Measurements from ENCODE around the gene CYP2C9.

Gene CYP2C9

DNA sequence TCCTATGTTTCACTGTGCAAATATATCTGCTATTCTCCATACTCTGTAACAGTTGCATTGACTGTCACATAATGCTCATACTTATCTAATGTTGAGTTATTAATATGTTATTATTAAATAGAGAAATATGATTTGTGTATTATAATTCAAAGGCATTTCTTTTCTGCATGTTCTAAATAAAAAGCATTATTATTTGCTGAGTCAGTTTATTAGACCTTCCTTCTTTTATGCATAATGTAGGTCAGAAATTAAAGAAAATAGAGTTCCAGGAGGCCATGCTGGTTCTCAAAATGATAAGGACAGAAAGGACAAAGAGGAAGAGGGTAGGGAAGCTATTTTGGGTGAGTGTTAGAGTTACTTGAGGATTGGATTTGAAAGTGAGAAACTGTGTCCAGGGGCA, 50.7 kb downstream of the CYP2C9 start:
- Mint-ChIP-seq H3K9me3 (peaks cover 36% of the 10 kb centered on the region), H3K4me1 (no peaks in the 10 kb centered on the region), H3K4me3 (no peak overlapping the region), H3K36me3 (ENCODE audit: insufficient read depth) (no peaks in the 10 kb centered on the region), H3K27ac (ENCODE audit: low read depth) (no peak overlapping the region), H3K27me3 (no peaks in the 10 kb centered on the region)
- DNase-seq (ENCODE audit: low spot score in 2 of 2) (no peak), ATAC-seq (replicated peaks; ENCODE audit: extremely low read depth, poor library complexity, severe bottlenecking) (no peak)

DNA sequence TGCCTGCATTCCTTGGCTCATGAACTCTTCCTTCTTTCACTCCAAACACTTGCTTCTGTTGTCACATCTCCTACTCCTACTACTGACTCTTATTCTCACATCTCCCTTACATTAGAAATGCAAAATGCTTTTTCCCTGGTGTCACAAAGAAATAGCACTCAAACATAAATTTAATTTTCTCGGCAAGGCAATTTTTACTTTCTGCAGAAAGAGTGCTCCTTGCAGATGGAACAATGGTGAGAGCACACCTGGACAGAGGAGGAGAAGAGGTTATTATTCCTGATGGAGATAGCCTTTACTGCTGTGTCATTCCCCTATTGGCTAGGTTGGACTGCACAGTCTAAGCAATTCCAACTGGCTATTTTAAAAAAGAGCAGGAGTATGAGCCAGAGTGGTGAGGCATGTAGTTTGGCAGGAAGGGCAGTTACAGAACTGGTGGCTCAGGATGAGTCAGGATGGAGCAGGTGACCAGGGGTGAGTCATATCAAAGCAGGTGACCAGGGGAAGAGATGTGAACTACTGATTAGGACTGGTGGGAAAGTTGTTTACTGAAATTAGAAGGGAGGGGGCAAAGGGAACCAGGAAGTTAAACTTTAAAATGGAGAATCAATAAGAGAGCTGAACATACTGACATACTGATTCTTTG, 52.9 kb downstream of the CYP2C9 start:
- peaks cover 36% of the 10 kb centered on the region for H3K9me3 Mint-ChIP-seq
- no peaks in the 10 kb centered on the region for H3K36me3 Mint-ChIP-seq (ENCODE audit: insufficient read depth)
- no peaks in the 10 kb centered on the region for H3K4me1 Mint-ChIP-seq
- no peak overlapping the region for H3K27ac Mint-ChIP-seq (ENCODE audit: low read depth)
- no peaks in the 10 kb centered on the region for H3K27me3 Mint-ChIP-seq
- DNase-seq (ENCODE audit: low spot score in 2 of 2) (no peak), ATAC-seq (replicated peaks; ENCODE audit: extremely low read depth, poor library complexity, severe bottlenecking) (no peak)
- no peak overlapping the region for H3K4me3 Mint-ChIP-seq

DNA sequence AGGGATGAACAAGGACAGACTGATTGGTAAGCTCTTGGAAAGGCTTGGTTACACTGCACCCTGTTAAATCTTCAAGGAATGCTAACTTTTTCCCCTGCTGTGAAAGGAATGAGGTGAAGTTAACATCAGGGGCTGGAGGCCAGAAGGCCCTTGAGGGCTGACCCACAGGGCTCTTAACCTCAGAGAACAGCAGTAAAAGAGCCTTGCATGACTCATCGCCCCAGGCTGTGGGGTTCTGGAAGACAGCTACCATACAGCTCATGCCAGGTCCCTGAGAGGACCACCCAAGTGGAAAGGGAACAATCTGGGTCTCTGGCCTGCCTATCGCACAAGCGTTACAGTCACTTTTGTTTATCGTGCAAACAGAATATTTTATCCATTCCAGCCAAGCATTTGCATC, 54.4 kb downstream of the CYP2C9 start:
- no peak overlapping the region for H3K27ac Mint-ChIP-seq (ENCODE audit: low read depth)
- DNase-seq (ENCODE audit: low spot score in 2 of 2) = no peak
- peaks cover under 1% of the 10 kb centered on the region for H3K27me3 Mint-ChIP-seq
- H3K4me1 Mint-ChIP-seq = no peaks in the 10 kb centered on the region
- H3K9me3 Mint-ChIP-seq = peaks cover 36% of the 10 kb centered on the region
- no peaks in the 10 kb centered on the region for H3K36me3 Mint-ChIP-seq (ENCODE audit: insufficient read depth)
- ATAC-seq (replicated peaks; ENCODE audit: extremely low read depth, poor library complexity, severe bottlenecking) = no peak
- no peak overlapping the region for H3K4me3 Mint-ChIP-seq

DNA sequence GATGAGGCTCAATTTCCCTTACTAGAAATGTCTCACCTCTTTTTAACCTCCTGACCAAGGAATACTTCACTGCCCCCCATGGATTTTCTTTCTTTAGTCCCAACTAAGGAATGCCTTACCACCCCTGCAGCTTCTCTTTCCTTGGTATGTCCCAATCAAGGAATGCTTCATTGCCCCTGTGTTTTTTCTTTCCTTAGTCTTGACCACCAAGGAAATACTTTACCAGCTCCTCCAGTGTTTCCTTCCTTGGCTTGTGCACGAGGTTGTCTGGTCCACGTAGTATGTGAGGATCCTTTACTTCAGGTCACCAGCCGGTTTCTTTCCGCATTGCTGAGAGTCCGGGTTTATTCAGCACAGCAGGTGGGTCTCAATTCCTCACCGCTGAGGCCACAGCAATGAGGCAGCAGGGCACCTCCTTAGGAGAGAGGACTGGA, 59.3 kb downstream of the CYP2C9 start:
- DNase-seq (ENCODE audit: low spot score in 2 of 2) = no peak
- H3K27ac Mint-ChIP-seq (ENCODE audit: low read depth) = no peak overlapping the region
- peaks cover 13% of the 10 kb centered on the region for H3K9me3 Mint-ChIP-seq
- no peaks in the 10 kb centered on the region for H3K36me3 Mint-ChIP-seq (ENCODE audit: insufficient read depth)
- H3K4me3 Mint-ChIP-seq = no peak overlapping the region
- no peaks in the 10 kb centered on the region for H3K4me1 Mint-ChIP-seq
- ATAC-seq (replicated peaks; ENCODE audit: extremely low read depth, poor library complexity, severe bottlenecking) = no peak
- H3K27me3 Mint-ChIP-seq = peaks cover 8% of the 10 kb centered on the region

DNA sequence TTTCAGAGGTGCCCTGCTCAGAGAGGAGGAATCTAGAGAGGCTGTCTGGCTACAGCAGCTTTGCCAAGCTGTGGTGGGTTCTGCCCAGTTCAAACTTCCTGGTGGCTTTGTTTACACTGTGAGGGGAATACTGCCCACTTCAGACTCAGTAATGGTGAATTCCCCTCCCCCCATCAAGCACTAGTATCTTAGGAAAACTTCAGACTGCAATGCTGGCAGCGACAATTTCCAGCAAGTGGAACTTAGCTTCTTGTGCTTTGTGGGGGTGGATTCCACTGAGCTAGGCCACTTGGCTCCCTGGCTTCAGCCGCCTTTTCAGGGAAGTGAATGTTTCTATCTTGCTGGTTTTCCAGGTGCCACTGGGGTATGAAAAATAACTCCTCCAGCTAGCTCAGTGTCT, 88.0 kb downstream of the CYP2C9 start:
- no peaks in the 10 kb centered on the region for H3K4me1 Mint-ChIP-seq
- H3K27ac Mint-ChIP-seq (ENCODE audit: low read depth) = no peak overlapping the region
- ATAC-seq (replicated peaks; ENCODE audit: extremely low read depth, poor library complexity, severe bottlenecking) (no peak), DNase-seq (ENCODE audit: low spot score in 2 of 2) (no peak)
- no peak overlapping the region for H3K4me3 Mint-ChIP-seq
- no peaks in the 10 kb centered on the region for H3K27me3 Mint-ChIP-seq
- H3K36me3 Mint-ChIP-seq (ENCODE audit: insufficient read depth) = peaks cover under 1% of the 10 kb centered on the region
- peaks cover 24% of the 10 kb centered on the region for H3K9me3 Mint-ChIP-seq

DNA sequence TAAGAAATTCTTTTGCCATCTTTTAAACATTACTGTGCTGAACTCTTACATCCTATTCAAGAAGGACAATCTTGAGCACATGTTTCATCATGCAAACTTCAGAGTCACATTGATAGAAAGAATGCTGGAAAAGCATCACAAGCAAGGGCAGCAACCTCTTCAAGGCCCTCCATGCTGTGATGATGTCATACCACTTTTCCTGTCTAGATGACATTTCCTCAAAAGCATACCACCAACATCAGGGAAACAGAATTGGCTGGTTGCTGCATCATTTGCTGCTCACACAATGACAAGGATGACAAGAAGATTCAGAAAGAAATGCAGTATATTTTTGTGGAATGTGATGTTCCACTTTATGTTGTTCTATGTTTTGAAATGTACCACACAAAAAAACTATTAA, 93.2 kb downstream of the CYP2C9 start:
- H3K9me3 Mint-ChIP-seq = peaks cover 16% of the 10 kb centered on the region
- H3K4me3 Mint-ChIP-seq = no peak overlapping the region
- no peaks in the 10 kb centered on the region for H3K27me3 Mint-ChIP-seq
- no peak overlapping the region for H3K27ac Mint-ChIP-seq (ENCODE audit: low read depth)
- no peak for ATAC-seq (replicated peaks; ENCODE audit: extremely low read depth, poor library complexity, severe bottlenecking)
- no peaks in the 10 kb centered on the region for H3K4me1 Mint-ChIP-seq
- no peak for DNase-seq (ENCODE audit: low spot score in 2 of 2)
- H3K36me3 Mint-ChIP-seq (ENCODE audit: insufficient read depth) = peaks cover 2% of the 10 kb centered on the region

DNA sequence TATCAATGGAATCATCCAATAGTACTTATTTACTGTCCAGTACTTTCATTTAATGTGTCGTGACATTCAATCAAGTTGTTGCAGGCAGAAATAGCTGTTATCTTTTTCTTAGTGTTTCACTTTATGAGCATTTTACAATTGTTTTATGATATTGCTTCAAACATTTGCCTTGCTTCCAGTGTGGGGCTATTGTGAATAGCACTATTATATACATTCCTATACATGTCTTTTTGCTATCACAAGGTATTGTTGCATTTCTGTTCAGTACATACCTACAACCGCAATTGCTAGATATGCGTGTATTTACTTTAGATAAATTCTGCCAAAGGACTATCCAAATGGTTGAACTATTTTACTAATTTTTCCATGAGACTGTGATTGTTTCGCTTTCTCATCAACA, 95.9 kb downstream of the CYP2C9 start:
- H3K4me3 Mint-ChIP-seq = no peak overlapping the region
- ATAC-seq (replicated peaks; ENCODE audit: extremely low read depth, poor library complexity, severe bottlenecking) (no peak), DNase-seq (ENCODE audit: low spot score in 2 of 2) (no peak)
- H3K36me3 Mint-ChIP-seq (ENCODE audit: insufficient read depth) = peaks cover 2% of the 10 kb centered on the region
- peaks cover 19% of the 10 kb centered on the region for H3K9me3 Mint-ChIP-seq
- H3K27me3 Mint-ChIP-seq = no peaks in the 10 kb centered on the region
- no peak overlapping the region for H3K27ac Mint-ChIP-seq (ENCODE audit: low read depth)
- no peaks in the 10 kb centered on the region for H3K4me1 Mint-ChIP-seq

DNA sequence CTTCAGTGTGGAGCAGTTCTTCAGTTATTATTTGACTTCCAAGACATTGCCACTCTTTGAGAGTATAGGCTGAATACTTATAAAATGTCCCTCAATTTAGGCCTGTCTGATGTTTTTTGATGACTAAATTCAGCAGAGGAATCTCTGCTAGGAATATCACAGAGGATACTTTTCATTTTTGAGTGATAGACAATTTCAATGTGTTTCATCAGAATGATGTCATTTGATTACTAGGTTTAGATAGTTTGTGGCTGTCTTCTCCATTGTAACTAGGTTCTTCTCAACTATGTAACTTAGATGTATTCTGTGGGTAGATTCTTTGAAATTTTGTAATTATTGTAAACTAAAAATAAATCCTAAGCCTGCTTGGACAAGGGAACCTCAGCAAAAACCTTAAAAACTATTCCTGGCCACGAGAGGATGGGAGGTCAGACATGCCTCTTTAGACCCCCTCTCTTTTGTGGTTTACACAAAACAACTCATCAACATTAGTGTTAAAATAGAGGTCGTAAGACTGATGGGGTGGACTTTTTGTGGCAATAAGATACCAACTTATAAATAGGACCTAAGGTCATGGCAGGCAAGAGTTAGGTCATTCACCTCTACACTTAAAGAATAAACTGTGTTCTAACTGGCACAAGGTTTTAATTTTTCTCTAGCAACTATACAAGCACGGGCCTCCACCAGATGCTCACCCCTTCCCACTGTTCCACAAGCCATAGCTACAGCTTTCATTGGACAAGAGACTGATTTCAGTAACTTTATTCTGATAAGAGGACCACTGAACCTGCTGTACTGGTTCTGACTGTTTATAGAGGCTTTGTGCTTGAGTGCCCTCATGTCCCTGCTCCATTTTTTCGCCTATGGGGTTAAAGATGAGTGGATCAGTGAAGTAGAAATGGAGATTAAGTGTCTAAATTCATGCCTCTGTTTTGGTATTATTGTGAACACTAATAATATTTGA, 97.2 kb downstream of the CYP2C9 start:
- no peak for DNase-seq (ENCODE audit: low spot score in 2 of 2)
- Mint-ChIP-seq H3K27ac (ENCODE audit: low read depth) (no peak overlapping the region), H3K4me3 (no peak overlapping the region), H3K4me1 (no peaks in the 10 kb centered on the region), H3K27me3 (no peaks in the 10 kb centered on the region), H3K9me3 (peaks cover 19% of the 10 kb centered on the region), H3K36me3 (ENCODE audit: insufficient read depth) (peaks cover 2% of the 10 kb centered on the region)
- no peak for ATAC-seq (replicated peaks; ENCODE audit: extremely low read depth, poor library complexity, severe bottlenecking)

DNA sequence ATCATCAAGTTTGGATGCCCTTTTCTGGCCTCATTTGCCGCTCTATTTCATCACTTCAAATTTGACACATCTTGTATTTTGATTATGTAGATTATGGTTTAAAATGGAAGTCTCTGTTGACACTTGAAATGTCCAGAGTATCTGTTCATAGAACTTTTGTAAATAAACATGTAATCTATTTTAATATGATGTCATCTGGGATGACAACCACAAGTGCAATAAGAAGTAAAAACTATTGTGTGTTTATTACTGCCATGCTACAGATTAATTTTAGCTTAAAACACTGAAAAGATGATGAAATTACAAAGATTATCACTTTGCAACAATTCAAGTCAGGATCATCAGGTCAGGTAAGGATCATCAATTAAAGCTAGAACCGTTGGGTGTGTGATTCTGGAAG, 100.8 kb downstream of the CYP2C9 start:
- Mint-ChIP-seq H3K36me3 (ENCODE audit: insufficient read depth) (no peaks in the 10 kb centered on the region), H3K4me1 (no peaks in the 10 kb centered on the region), H3K27ac (ENCODE audit: low read depth) (no peak overlapping the region), H3K27me3 (no peaks in the 10 kb centered on the region), H3K4me3 (no peak overlapping the region), H3K9me3 (peaks cover 10% of the 10 kb centered on the region)
- DNase-seq (ENCODE audit: low spot score in 2 of 2) (no peak), ATAC-seq (replicated peaks; ENCODE audit: extremely low read depth, poor library complexity, severe bottlenecking) (no peak)

Measured in central memory CD8-positive, alpha-beta T cell (primary cell).